Activated B cell treated with CpG ODN at 0.5 μM for 24 hours (primary cell): ENCODE results near the gene ZSWIM4. TPM values are rescaled to one million over a fixed set of nuclear protein-coding genes. Genes with fewer than 3 reads are reported as not detected.

Experiments
- ATAC-seq: fragments of 200-7000 bp; cut with Tn5 transposase; one replicate; pipeline ENCODE4 v1.10.0; 2021; ENCODE audit warnings: low read depth, mild to moderate bottlenecking, moderate library complexity
- CTCF ChIA-PET: fragments of 350-600 bp; sonication (Branson Sonifier 250); formaldehyde crosslinking; loops from one replicate; lab custom pipeline; 2021; ENCODE audit warnings: antibody characterized with exemption; lab: Charles Lee
- POLR2A ChIA-PET: fragments of 350-600 bp; sonication (Branson Sonifier 250); formaldehyde crosslinking; loops from one replicate; lab custom pipeline; 2021; ENCODE audit warnings: antibody characterized with exemption; lab: Charles Lee
- DNase-seq: peaks from one replicate; pipeline ENCODE4 v3.0.0; 2022
- H3K27ac Mint-ChIP-seq: one replicate; pipeline ENCODE4 v1.8.0; 2020; ENCODE audit warnings: mixed read lengths
- H3K27me3 Mint-ChIP-seq: one replicate; pipeline ENCODE4 v1.8.0; 2021; ENCODE audit warnings: mixed read lengths
- H3K36me3 Mint-ChIP-seq: one replicate; pipeline ENCODE4 v1.8.0; 2021; ENCODE audit warnings: low read depth, mixed read lengths
- H3K4me1 Mint-ChIP-seq: one replicate; pipeline ENCODE4 v1.8.0; 2021; ENCODE audit warnings: mixed read lengths
- H3K4me3 Mint-ChIP-seq: one replicate; pipeline ENCODE4 v1.8.0; 2020; ENCODE audit warnings: mild to moderate bottlenecking, mixed read lengths
- H3K9me3 Mint-ChIP-seq: one replicate; pipeline ENCODE4 v1.8.0; 2020; ENCODE audit warnings: mixed read lengths
- intact Hi-C: fragments of 100-400 bp; cut with micrococcal nuclease; formaldehyde crosslinking; loops from one replicate; pipeline ENCODE4 v1.15.1; 2024
- total RNA-seq: library from RNA; stranded (reverse); gene quantifications from 2 replicates; pipeline ENCODE4 v1.2.3, GENCODE V29; 2022
- TF ChIP-seq, protein P1 (sequence below): fragments of 200-600 bp; IDR thresholded peaks from one replicate; pipeline ENCODE4 v1.8.0; 2022; ENCODE audit warnings: antibody characterized with exemption, mild to moderate bottlenecking

The ZSWIM4 gene
- total RNA-seq, 1 donor from 2014 or later: 11.2 TPM

- no peaks in the 10 kb centered on the region for H3K27me3 Mint-ChIP-seq
- intact Hi-C loops: no loop called here
- peak overlapping the region; percentile 90 for H3K4me3 Mint-ChIP-seq
- H3K4me1 Mint-ChIP-seq: peaks cover 54% of the 10 kb centered on the region
- peak overlapping the region; percentile 86 for H3K27ac Mint-ChIP-seq
- CTCF ChIA-PET: interaction anchor here (1.3 to 4.0 kb wide), 3 partner anchors 28 to 38 kb away, joined by 7 to 18 read pairs (median 9); no protein-coding TSS in a partner anchor
- TF ChIP-seq, protein P1, sequence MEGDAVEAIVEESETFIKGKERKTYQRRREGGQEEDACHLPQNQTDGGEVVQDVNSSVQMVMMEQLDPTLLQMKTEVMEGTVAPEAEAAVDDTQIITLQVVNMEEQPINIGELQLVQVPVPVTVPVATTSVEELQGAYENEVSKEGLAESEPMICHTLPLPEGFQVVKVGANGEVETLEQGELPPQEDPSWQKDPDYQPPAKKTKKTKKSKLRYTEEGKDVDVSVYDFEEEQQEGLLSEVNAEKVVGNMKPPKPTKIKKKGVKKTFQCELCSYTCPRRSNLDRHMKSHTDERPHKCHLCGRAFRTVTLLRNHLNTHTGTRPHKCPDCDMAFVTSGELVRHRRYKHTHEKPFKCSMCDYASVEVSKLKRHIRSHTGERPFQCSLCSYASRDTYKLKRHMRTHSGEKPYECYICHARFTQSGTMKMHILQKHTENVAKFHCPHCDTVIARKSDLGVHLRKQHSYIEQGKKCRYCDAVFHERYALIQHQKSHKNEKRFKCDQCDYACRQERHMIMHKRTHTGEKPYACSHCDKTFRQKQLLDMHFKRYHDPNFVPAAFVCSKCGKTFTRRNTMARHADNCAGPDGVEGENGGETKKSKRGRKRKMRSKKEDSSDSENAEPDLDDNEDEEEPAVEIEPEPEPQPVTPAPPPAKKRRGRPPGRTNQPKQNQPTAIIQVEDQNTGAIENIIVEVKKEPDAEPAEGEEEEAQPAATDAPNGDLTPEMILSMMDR: no peak
- no peaks in the 10 kb centered on the region for H3K9me3 Mint-ChIP-seq
- POLR2A ChIA-PET: interaction anchor here (0.5 to 3.7 kb wide), 6 partner anchors 12 to 220 kb away, joined by 3 to 25 read pairs (median 4); partner anchors contain the start of gene ZSWIM4
- DNase-seq (no peak), ATAC-seq (no peak)
- H3K36me3 Mint-ChIP-seq: peaks cover 21% of the 10 kb centered on the region
Observed at GRCh38 chr19:13834244-13835069, 39.2 kb downstream of the ZSWIM4 start.

DNA sequence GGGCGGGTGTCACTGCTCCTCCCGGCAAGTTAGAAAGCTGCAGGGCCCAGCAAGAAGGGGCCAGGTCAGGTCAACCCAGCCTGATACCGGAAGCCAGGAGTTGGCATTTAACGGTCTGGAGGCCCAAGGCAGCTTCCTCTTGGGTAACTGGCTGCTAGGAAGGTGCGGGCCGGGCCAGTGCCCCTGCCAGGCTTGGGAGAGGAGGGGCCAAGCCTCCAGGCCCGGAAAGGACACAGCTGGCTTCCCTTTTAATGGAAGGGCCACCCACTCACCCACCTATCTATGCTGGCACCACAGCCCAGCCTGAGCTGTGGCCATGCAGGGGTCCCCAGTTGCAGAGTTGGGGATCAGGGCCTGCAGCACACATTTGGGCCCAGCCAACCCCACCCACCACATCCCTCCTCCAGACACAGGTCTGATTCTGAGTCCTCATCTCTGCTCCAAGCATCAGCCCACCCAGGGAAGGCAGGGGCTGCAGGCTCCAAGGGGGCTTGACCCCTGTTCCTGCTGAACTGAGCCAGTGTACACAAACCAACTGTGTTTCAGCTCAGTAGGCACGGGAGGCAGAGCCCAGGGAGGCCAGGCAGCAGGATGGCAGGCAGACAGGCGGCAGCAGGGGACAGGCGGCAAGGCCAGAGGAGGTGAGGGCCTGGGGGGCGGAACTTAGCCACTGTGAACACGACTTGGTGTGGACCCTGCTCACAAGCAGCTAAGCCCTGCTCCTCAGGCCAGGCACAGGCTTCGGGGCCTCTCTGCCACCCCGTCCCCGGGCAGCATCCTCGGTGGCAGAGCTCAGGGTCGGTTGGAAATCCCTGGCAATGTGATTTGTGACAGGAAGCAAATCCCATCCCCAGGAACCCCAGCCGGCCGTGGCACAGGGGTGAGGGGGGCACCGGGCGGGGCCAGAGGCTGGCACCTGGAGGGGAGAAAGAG lies 40.8 kb downstream of the ZSWIM4 start:
- Mint-ChIP-seq H3K27ac (peak overlapping the region; percentile 96), H3K9me3 (no peaks in the 10 kb centered on the region), H3K4me1 (peaks cover 67% of the 10 kb centered on the region), H3K4me3 (peak overlapping the region; percentile 66), H3K36me3 (peaks cover 12% of the 10 kb centered on the region), H3K27me3 (no peaks in the 10 kb centered on the region)
- TF ChIP-seq, protein P1: no peak
- ATAC-seq: no peak
- intact Hi-C loops: no loop called here
- CTCF ChIA-PET: interaction anchor here (0.7 to 4.0 kb wide), 8 partner anchors 11 to 207 kb away, joined by 3 to 18 read pairs (median 4); no protein-coding TSS in a partner anchor
- POLR2A ChIA-PET: interaction anchor here (0.8 to 3.8 kb wide), 13 partner anchors 8 to 684 kb away, joined by 3 to 73 read pairs (median 7); partner anchors contain the start of genes C19orf53, MRI1, RFX1 and ZSWIM4
- no peak for DNase-seq

DNA sequence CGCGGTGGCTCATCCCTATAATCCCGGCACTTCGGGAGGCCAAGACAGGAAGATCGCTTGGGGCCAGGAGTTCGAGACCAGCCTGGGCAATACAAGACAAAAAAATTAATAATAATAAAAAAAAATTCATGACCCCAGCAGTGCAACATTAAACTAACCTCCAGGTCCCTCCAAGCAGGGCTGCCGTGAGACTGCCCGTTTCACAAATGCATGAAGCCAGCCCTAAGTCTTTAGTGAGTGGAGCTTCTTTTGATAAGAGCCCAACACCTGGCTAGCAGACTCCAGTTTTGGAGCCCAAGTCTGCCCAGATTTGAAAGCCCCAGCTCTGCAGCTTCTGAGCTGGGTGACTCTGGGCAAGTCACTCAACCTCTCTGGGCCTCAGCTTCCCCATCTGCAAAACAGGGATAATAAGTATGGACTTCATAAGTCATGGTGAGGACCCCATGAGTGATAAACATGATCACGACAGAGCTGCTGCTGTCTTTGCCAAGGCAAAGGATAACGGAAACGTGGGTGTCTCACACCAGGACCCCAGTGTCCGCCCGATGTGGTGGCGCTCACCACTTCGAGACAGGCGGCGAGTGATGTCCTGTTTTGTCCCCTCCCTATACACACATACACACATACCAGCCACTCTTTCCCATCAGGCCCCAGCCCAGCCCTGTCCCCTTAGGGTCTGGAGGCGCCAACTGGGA lies 43.3 kb downstream of the ZSWIM4 start:
- H3K36me3 Mint-ChIP-seq: peaks cover 12% of the 10 kb centered on the region
- no peak for ATAC-seq
- H3K4me1 Mint-ChIP-seq: peaks cover 74% of the 10 kb centered on the region
- POLR2A ChIA-PET: interaction anchor here (0.9 to 5.2 kb wide), 8 partner anchors 8 to 686 kb away, joined by 3 to 73 read pairs (median 24); partner anchors contain the start of gene ZSWIM4
- no peak for DNase-seq
- H3K27ac Mint-ChIP-seq: peak overlapping the region; percentile 96
- H3K27me3 Mint-ChIP-seq: no peaks in the 10 kb centered on the region
- CTCF ChIA-PET: interaction anchor here (0.8 kb wide), 1 partner anchor 24 kb away, joined by 3 read pairs; no protein-coding TSS in a partner anchor
- peak overlapping the region; percentile 86 for H3K4me3 Mint-ChIP-seq
- H3K9me3 Mint-ChIP-seq: no peaks in the 10 kb centered on the region
- TF ChIP-seq, protein P1: no peak
- intact Hi-C loops: loop anchor here (1.0 kb wide), 4 partner anchors 9 to 684 kb away; partner anchors contain the start of gene ZSWIM4

DNA sequence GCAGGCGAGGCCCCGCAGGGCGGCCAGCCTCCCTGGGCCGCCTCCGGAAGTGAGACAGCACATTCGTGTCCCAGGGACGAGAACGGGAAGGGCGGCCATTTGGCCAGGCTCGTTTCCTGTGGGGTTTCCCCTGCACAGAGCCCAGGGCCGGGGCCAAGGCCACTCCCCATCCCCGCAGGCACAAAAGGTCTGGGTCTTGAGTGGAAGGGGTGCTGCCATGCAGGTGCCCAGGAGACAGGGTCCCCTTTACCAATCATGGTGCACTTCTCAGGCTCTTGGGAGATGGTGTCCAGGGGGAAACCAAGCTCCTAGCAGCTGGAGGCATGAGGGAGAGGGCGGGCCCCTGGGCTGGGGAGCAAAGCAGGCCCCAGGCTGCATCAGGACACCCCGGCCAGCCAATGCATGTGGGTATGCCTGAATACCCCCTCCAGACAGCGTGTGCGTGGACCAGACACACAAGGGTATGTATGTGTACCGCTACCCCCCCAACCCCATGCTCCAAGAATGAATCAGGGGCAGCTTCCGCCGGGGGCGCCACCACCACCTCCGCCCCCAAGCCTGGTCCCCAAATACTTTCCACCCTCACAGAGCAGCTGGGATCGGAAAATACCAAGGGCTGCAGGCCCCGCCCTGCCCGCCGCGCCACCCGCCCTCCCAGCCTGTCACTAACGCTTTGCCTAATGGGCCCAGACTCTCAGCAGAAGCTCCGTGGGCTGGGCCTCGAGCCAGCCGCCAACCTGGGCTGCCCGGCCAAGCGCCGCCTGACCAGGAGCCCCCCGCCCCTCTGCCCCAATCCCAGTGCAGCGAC lies 44.1 kb downstream of the ZSWIM4 start:
- Mint-ChIP-seq H3K27ac (peak overlapping the region; percentile 92), H3K36me3 (peaks cover 7% of the 10 kb centered on the region), H3K27me3 (no peaks in the 10 kb centered on the region), H3K9me3 (no peaks in the 10 kb centered on the region), H3K4me3 (peak overlapping the region; percentile 86), H3K4me1 (peaks cover 75% of the 10 kb centered on the region)
- TF ChIP-seq, protein P1: no peak
- ChIA-PET POLR2A (interaction anchor here (0.5 to 5.2 kb wide), 18 partner anchors 8 to 687 kb away, joined by 3 to 35 read pairs (median 5); partner anchors contain the start of genes C19orf53 and ZSWIM4), CTCF (interaction anchor here (0.8 kb wide), 1 partner anchor 23 kb away, joined by 3 read pairs; no protein-coding TSS in a partner anchor)
- peak; percentile 45 for ATAC-seq
- intact Hi-C loops: loop anchor here (1.0 kb wide), 4 partner anchors 8 to 685 kb away; partner anchors contain the start of gene ZSWIM4
- DNase-seq: peak; percentile 70
